ENCODE data around the gene PCDHB14.
A peak's percentile ranks its signal among the peaks of the same experiment; 100 is the strongest.
"Not testable (repeated sequence)": the region's sequence is repeated elsewhere in the genome, so short reads cannot be mapped to it uniquely, and the experiment has no call there.

Gene PCDHB14

GRCh38 chr5:141223112-141223783 is at the start of gene PCDHB14:
TSS of gene PCDHB14 (plus strand) at chr5:141223343. CDS start at chr5:141223506, 163 bp downstream.
- DNase-seq (ENCODE audit: low read depth in 2 of 2) = no peak

- DNase-seq (ENCODE audit: low read depth in 2 of 2) = not testable (repeated sequence)
Observed at GRCh38 chr5:141174291-141175104, 48.6 kb upstream of the PCDHB14 start.

GRCh38 chr5:141175933-141176332 is 47.2 kb upstream of the PCDHB14 start:
- DNase-seq (ENCODE audit: low read depth in 2 of 2) = no peak

- not testable (repeated sequence) for DNase-seq (ENCODE audit: low read depth in 2 of 2)
Observed at GRCh38 chr5:141177577-141178191, 45.5 kb upstream of the PCDHB14 start, which contains the start of gene PCDHB8. TSS of gene PCDHB8 (plus strand) at chr5:141177790. CDS start at chr5:141178035, 245 bp downstream.

GRCh38 chr5:141179371-141179770 is 43.8 kb upstream of the PCDHB14 start:
- DNase-seq (ENCODE audit: low read depth in 2 of 2) = not testable (repeated sequence)

- not testable (repeated sequence) for DNase-seq (ENCODE audit: low read depth in 2 of 2)
Observed at GRCh38 chr5:141179876-141180275, 43.3 kb upstream of the PCDHB14 start.

- no peak for DNase-seq (ENCODE audit: low read depth in 2 of 2)
Observed at GRCh38 chr5:141180313-141180712, 42.8 kb upstream of the PCDHB14 start.

- no peak for DNase-seq (ENCODE audit: low read depth in 2 of 2)
Observed at GRCh38 chr5:141182248-141182647, 40.9 kb upstream of the PCDHB14 start, which contains the start of gene PCDHB16. TSS of gene PCDHB16 (plus strand) at chr5:141182387. CDS start at chr5:141182560, 173 bp downstream.

- not testable (repeated sequence) for DNase-seq (ENCODE audit: low read depth in 2 of 2)
Observed at GRCh38 chr5:141184117-141184855, 38.9 kb upstream of the PCDHB14 start.

- DNase-seq (ENCODE audit: low read depth in 2 of 2) = peak in 1 of 2 donors; percentile 11
Observed at GRCh38 chr5:141186897-141187512, 36.1 kb upstream of the PCDHB14 start, which contains the start of gene PCDHB9. TSS of gene PCDHB9 (plus strand) at chr5:141187161. CDS start at chr5:141187319, 158 bp downstream.

- not testable (repeated sequence) for DNase-seq (ENCODE audit: low read depth in 2 of 2)
Observed at GRCh38 chr5:141188682-141189081, 34.5 kb upstream of the PCDHB14 start.

- DNase-seq (ENCODE audit: low read depth in 2 of 2) = not testable (repeated sequence)
Observed at GRCh38 chr5:141189131-141189530, 34.0 kb upstream of the PCDHB14 start.

- peak in 1 of 2 donors; percentile 12 for DNase-seq (ENCODE audit: low read depth in 2 of 2)
Observed at GRCh38 chr5:141192110-141192725, 30.9 kb upstream of the PCDHB14 start, which contains the start of gene PCDHB10. TSS of gene PCDHB10 (plus strand) at chr5:141192353. CDS start at chr5:141192553, 200 bp downstream.

- not testable (repeated sequence) for DNase-seq (ENCODE audit: low read depth in 2 of 2)
Observed at GRCh38 chr5:141194332-141194731, 28.8 kb upstream of the PCDHB14 start.

- no peak for DNase-seq (ENCODE audit: low read depth in 2 of 2)
Observed at GRCh38 chr5:141196363-141196762, 26.8 kb upstream of the PCDHB14 start.

GRCh38 chr5:141199359-141200235 is 23.5 kb upstream of the PCDHB14 start, which contains the start of gene PCDHB11:
TSS of gene PCDHB11 (plus strand) at chr5:141199627. CDS start at chr5:141199775, 148 bp downstream.
- no peak for DNase-seq (ENCODE audit: low read depth in 2 of 2)

GRCh38 chr5:141201126-141201525 is 22.0 kb upstream of the PCDHB14 start:
- DNase-seq (ENCODE audit: low read depth in 2 of 2) = not testable (repeated sequence)

- not testable (repeated sequence) for DNase-seq (ENCODE audit: low read depth in 2 of 2)
Observed at GRCh38 chr5:141201646-141202045, 21.5 kb upstream of the PCDHB14 start.

GRCh38 chr5:141208478-141208877 is 14.7 kb upstream of the PCDHB14 start, which contains the start of gene PCDHB12:
TSS of gene PCDHB12 (plus strand) at chr5:141208719. CDS start at chr5:141208908, 189 bp downstream.
- DNase-seq (ENCODE audit: low read depth in 2 of 2) = no peak

Data from stimulated activated CD4-positive, alpha-beta T cell treated with anti-CD3 and anti-CD28 coated beads, Interleukin-1b, Interleukin-23, amount 100 ng/mL, for 4 hours (primary cell).